GM19463 (cell line): ENCODE results near the gene FYB2.

ENCODE experiments used
- ATAC-seq: cut with Tn5 transposase; IDR thresholded peaks from one replicate; pipeline ENCODE4 v1.9.1; 2021; ENCODE audit warnings: mild to moderate bottlenecking, moderate library complexity; ENCODE audit not compliant: unreplicated experiment

The FYB2 gene

GRCh38 chr1:56719171-56719570 lies 100.0 kb downstream of the FYB2 start:
- ATAC-seq, result no peak

GRCh38 chr1:56715156-56715555 lies 104.0 kb downstream of the FYB2 start:
- no peak for ATAC-seq

GRCh38 chr1:56713112-56713511 lies 106.1 kb downstream of the FYB2 start:
- no peak for ATAC-seq

- ATAC-seq, result no peak
These were observed 107.1 kb downstream of the FYB2 start for GRCh38 chr1:56712150-56712549.

GRCh38 chr1:56710646-56711045 lies 108.6 kb downstream of the FYB2 start:
- no peak for ATAC-seq

- ATAC-seq, result no peak
These were observed 109.2 kb downstream of the FYB2 start for GRCh38 chr1:56709995-56710394.

GRCh38 chr1:56709269-56709880 lies 109.8 kb downstream of the FYB2 start:
- no peak for ATAC-seq

GRCh38 chr1:56707379-56707778 lies 111.8 kb downstream of the FYB2 start:
- ATAC-seq, result no peak

- no peak for ATAC-seq
These were observed 115.5 kb downstream of the FYB2 start for GRCh38 chr1:56703747-56704146.

- ATAC-seq, result no peak
These were observed 122.5 kb downstream of the FYB2 start for GRCh38 chr1:56696663-56697062.

- peak; percentile 83 for ATAC-seq
These were observed 130.6 kb downstream of the FYB2 start for GRCh38 chr1:56688522-56689026.

- no peak for ATAC-seq
These were observed 133.0 kb downstream of the FYB2 start for GRCh38 chr1:56686169-56686568.

GRCh38 chr1:56683569-56683968 lies 135.6 kb downstream of the FYB2 start:
- ATAC-seq, result no peak

GRCh38 chr1:56676571-56677035 lies 142.6 kb downstream of the FYB2 start:
- ATAC-seq, result no peak

- no peak for ATAC-seq
These were observed 143.4 kb downstream of the FYB2 start for GRCh38 chr1:56675763-56676162.

- ATAC-seq, result no peak
These were observed 146.6 kb downstream of the FYB2 start for GRCh38 chr1:56672579-56672978.

GRCh38 chr1:56671542-56671941 lies 147.7 kb downstream of the FYB2 start:
- ATAC-seq, result no peak

GRCh38 chr1:56671085-56671484 lies 148.1 kb downstream of the FYB2 start:
- ATAC-seq, result no peak

- no peak for ATAC-seq
These were observed 148.9 kb downstream of the FYB2 start for GRCh38 chr1:56670350-56670749.
